ENCODE data around the gene UTS2R. TPM values are rescaled to one million over a fixed set of nuclear protein-coding genes. Genes with fewer than 3 reads are reported as not detected.
A peak's percentile ranks its signal among the peaks of the same experiment; 100 is the strongest.

The UTS2R gene
- total RNA-seq, 1 experiment from 2014 or later: 0.46 TPM

GRCh38 chr17:82419540-82419939 is 48.0 kb downstream of the UTS2R start:
- Mint-ChIP-seq H3K9me3 (peaks cover 13% of the 10 kb centered on the region), H3K27ac (no peak overlapping the region; the same call in 1 of the 2 replicates), H3K4me1 (peaks cover 10% of the 10 kb centered on the region), H3K36me3 (peaks cover 31% of the 10 kb centered on the region), H3K4me3 (peak overlapping the region; percentile 73), H3K27me3 (ENCODE audit: low read depth) (no peaks in the 10 kb centered on the region)
- TF ChIP-seq NFYB (CRISPR knock-in tag; conservative IDR thresholded peaks at IDR 0.05; ENCODE audit: low read depth): no peak
- no peak for TF ChIP-seq TP53 (CRISPR knock-in tag; IDR thresholded peaks at IDR 0.05)
- TF ChIP-seq, protein P1, sequence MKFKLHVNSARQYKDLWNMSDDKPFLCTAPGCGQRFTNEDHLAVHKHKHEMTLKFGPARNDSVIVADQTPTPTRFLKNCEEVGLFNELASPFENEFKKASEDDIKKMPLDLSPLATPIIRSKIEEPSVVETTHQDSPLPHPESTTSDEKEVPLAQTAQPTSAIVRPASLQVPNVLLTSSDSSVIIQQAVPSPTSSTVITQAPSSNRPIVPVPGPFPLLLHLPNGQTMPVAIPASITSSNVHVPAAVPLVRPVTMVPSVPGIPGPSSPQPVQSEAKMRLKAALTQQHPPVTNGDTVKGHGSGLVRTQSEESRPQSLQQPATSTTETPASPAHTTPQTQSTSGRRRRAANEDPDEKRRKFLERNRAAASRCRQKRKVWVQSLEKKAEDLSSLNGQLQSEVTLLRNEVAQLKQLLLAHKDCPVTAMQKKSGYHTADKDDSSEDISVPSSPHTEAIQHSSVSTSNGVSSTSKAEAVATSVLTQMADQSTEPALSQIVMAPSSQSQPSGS (CRISPR knock-in tag; IDR thresholded peaks at IDR 0.05; ENCODE audit: borderline replicate concordance, low read depth): no peak
- TF ChIP-seq JAZF1 (CRISPR knock-in tag; IDR thresholded peaks at IDR 0.05): no peak
- TF ChIP-seq USF1 (CRISPR knock-in tag; IDR thresholded peaks at IDR 0.05): no peak
- TF ChIP-seq MYBL2 (CRISPR knock-in tag; IDR thresholded peaks at IDR 0.05): no peak
- no peak for TF ChIP-seq IRF2 (CRISPR knock-in tag; IDR thresholded peaks at IDR 0.05; ENCODE audit: borderline replicate concordance, low read depth)
- no peak for TF ChIP-seq CTCF (IDR thresholded peaks at IDR 0.05)
- no peak for TF ChIP-seq KAT7 (CRISPR knock-in tag; IDR thresholded peaks at IDR 0.05; ENCODE audit: borderline replicate concordance)
- TF ChIP-seq, protein P2, sequence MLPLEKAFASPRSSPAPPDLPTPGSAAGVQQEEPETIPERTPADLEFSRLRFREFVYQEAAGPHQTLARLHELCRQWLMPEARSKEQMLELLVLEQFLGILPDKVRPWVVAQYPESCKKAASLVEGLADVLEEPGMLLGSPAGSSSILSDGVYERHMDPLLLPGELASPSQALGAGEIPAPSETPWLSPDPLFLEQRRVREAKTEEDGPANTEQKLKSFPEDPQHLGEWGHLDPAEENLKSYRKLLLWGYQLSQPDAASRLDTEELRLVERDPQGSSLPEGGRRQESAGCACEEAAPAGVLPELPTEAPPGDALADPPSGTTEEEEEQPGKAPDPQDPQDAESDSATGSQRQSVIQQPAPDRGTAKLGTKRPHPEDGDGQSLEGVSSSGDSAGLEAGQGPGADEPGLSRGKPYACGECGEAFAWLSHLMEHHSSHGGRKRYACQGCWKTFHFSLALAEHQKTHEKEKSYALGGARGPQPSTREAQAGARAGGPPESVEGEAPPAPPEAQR (CRISPR knock-in tag; IDR thresholded peaks at IDR 0.05): no peak
- TF ChIP-seq NR1H2 (CRISPR knock-in tag; IDR thresholded peaks at IDR 0.05): no peak
- TF ChIP-seq ZNF121 (CRISPR knock-in tag; IDR thresholded peaks at IDR 0.05): no peak
- ChIA-PET CTCF (no interaction called here), POLR2A (interaction anchor here (0.6 kb wide), 1 partner anchor 34 kb away, joined by 3 read pairs; no protein-coding TSS in a partner anchor)
- no peak for DNase-seq (ENCODE audit: low spot score)
- no peak for ATAC-seq

DNA sequence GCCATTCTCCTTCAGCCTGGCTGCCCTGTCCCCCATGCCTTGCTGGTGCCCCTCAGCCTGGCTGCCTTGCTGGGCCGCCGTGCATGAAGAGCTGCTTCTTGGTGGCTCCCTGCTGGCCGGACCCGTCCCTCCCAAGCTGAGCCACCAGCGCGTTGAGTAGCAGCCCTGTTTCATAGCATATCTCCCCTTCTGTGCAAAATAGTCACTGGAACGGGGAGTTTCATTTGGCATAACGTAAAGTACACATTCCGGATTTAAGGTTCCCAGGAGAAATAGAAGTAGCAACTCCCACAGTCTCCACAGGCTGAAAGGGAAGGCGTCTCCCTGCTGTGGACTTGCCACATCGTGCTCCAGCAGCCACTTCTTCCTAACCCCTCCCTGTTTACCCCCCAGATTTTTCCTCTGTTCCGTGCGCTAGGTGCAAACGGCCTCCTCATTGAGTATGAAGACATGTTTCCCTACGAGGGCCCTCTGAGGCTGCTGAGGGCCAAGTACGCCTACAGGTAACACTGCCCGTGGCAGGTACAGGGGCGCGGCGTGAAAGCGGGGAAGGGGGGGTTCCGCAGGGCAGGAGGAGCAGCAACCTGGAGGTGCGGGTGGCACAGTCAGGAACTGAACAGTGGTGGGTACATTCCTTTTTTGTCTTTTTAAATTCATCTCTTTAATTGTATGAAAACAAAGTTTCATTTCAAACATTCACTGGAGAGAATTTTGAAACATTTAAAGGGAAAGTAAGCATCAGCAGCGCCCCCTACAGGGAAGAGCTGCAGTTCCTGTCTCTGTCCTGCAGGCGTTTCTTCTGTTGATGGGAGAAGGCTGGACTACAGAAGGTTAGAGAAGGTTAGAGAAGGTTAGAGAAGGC is 52.7 kb downstream of the UTS2R start:
- Mint-ChIP-seq H3K27me3 (ENCODE audit: low read depth) (no peaks in the 10 kb centered on the region), H3K27ac (no peak overlapping the region), H3K4me3 (no peak overlapping the region), H3K9me3 (peaks cover 13% of the 10 kb centered on the region), H3K4me1 (peaks cover 2% of the 10 kb centered on the region; the same call in 1 of the 2 replicates), H3K36me3 (peaks cover 31% of the 10 kb centered on the region)
- POLR2A ChIA-PET: no interaction called here
- peak; percentile 84 for TF ChIP-seq CTCF (IDR thresholded peaks at IDR 0.05)
- TF ChIP-seq, protein P3, sequence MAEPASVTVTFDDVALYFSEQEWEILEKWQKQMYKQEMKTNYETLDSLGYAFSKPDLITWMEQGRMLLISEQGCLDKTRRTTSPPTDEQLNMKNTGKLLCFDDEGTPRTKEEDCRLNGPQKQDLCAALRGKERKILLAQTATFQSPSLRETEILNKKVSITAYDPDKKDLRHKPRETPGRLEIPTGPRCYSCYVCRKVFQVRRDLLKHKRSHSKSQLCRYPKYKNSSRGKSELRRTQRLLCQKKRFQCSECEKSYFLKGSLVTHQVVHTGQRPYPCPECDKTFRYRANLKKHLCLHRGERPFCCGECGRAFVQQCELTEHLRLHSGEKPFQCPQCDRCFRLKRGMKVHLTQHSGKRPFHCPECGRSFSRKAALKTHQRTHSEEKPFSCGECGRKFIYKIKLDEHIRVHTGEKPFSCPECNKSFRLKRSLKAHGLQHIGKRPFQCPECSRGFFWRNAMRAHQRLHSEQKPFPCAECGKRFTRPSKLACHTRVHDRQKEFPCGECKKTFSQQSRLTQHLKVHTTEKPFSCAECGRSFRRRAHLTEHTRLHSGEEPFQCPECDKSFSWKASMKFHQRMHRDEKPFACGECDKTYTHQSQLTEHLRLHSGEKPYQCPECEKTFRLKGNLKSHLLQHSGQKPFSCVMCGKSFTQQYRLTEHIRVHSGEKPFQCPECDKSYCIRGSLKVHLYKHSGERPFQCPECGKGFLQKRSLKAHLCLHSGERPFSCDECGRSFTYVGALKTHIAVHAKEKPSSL (CRISPR knock-in tag; conservative IDR thresholded peaks at IDR 0.05): no peak
- CTCF ChIA-PET: interaction anchor here (0.5 to 1.4 kb wide), 31 partner anchors 9 to 292 kb away, joined by 3 to 9 read pairs (median 3); partner anchors contain the start of gene FN3KRP
- peak; percentile 62 for DNase-seq (ENCODE audit: low spot score)
- peak; percentile 76 for ATAC-seq

Measured in WTC11 (cell line).